BLaER1 treated with 17β-estradiol and CSF1 and Interleukin-3, amounts not matched to agents 10 nM and 100 nM (cell line): ENCODE results near the gene WWOX.

ENCODE experiments used
- H3K27ac ChIP-seq, 11 experiments: shearing (Covaris generic); formaldehyde crosslinking; 2 replicates each; pipeline ENCODE4 v1.8.1; 2022
- H3K27me3 ChIP-seq, 11 experiments: shearing (Covaris generic); formaldehyde crosslinking; 2 replicates each; pipeline ENCODE4 v1.8.1; 2022
- H3K36me3 ChIP-seq, 11 experiments: shearing (Covaris generic); formaldehyde crosslinking; 2 replicates each; pipeline ENCODE4 v1.8.1; 2022
- H3K4me1 ChIP-seq, 10 experiments: shearing (Covaris generic); formaldehyde crosslinking; 2 replicates each; pipeline ENCODE4 v1.8.1; 2022
- H3K4me2 ChIP-seq, 11 experiments: shearing (Covaris generic); formaldehyde crosslinking; 2 replicates each; pipeline ENCODE4 v1.8.1; 2022
- H3K4me3 ChIP-seq, 10 experiments: shearing (Covaris generic); formaldehyde crosslinking; 2 replicates each; pipeline ENCODE4 v1.8.1; 2022
- H3K9ac ChIP-seq, 11 experiments: shearing (Covaris generic); formaldehyde crosslinking; 2 replicates each; pipeline ENCODE4 v1.8.1; 2022
- H3K9me3 ChIP-seq, 11 experiments: shearing (Covaris generic); formaldehyde crosslinking; replicated peaks in 1 of 11; 2 replicates each; pipeline ENCODE4 v1.8.1; 2022
- H4K20me1 ChIP-seq, 11 experiments: shearing (Covaris generic); formaldehyde crosslinking; 2 replicates each; pipeline ENCODE4 v1.8.1; 2022
- Cebpa-rat ChIP-seq, 11 experiments: shearing (Covaris generic); IDR thresholded peaks; 2 replicates each; pipeline ENCODE4 v1.8.1; 2022

Gene WWOX

GRCh38 chr16:79053577-79053976 is 954.1 kb downstream of the WWOX start:
- no peak for TF ChIP-seq Cebpa-rat (IDR thresholded peaks at IDR 0.05)
- Histone ChIP-seq H3K9ac (no peak overlapping the region), H4K20me1 (no peaks in the 10 kb centered on the region), H3K4me3 (no peak overlapping the region), H3K9me3 (peaks cover 0 to 7% (median 0%) of the 10 kb centered on the region in 11 experiments; a peak in 2 of 22 replicates), H3K4me1 (0 out of 20 replicates have a peak, but pooled peaks cover 0 to 3% (median 0%) of the 10 kb centered on the region in 10 experiments), H3K4me2 (no peak overlapping the region), H3K27ac (no peak overlapping the region), H3K36me3 (no peaks in the 10 kb centered on the region), H3K27me3 (no peaks in the 10 kb centered on the region)

- no peak for TF ChIP-seq Cebpa-rat (IDR thresholded peaks at IDR 0.05)
- Histone ChIP-seq H3K27me3 (no peaks in the 10 kb centered on the region), H3K9me3 (peaks cover 0 to 7% (median 0%) of the 10 kb centered on the region in 11 experiments; a peak in 2 of 22 replicates), H3K4me2 (no peak overlapping the region), H3K4me1 (0 out of 20 replicates have a peak, but pooled peaks cover 0 to 3% (median 0%) of the 10 kb centered on the region in 10 experiments), H3K4me3 (no peak overlapping the region), H3K27ac (no peak overlapping the region), H3K36me3 (no peaks in the 10 kb centered on the region), H4K20me1 (no peaks in the 10 kb centered on the region), H3K9ac (no peak overlapping the region)
Measured at GRCh38 chr16:79054211-79054984, 954.9 kb downstream of the WWOX start.

GRCh38 chr16:79055251-79055970 is 956.0 kb downstream of the WWOX start:
- Histone ChIP-seq H3K9me3 (peaks cover 0 to 7% (median 0%) of the 10 kb centered on the region in 11 experiments; a peak in 2 of 22 replicates), H4K20me1 (no peaks in the 10 kb centered on the region), H3K27me3 (no peaks in the 10 kb centered on the region), H3K36me3 (no peaks in the 10 kb centered on the region), H3K4me2 (no peak overlapping the region), H3K27ac (no peak overlapping the region), H3K9ac (no peak overlapping the region), H3K4me1 (0 out of 20 replicates have a peak, but pooled peaks cover 0 to 3% (median 0%) of the 10 kb centered on the region in 10 experiments), H3K4me3 (no peak overlapping the region)
- no peak for TF ChIP-seq Cebpa-rat (IDR thresholded peaks at IDR 0.05)

GRCh38 chr16:79061181-79061580 is 961.7 kb downstream of the WWOX start:
- H4K20me1 ChIP-seq = no peaks in the 10 kb centered on the region
- no peak for TF ChIP-seq Cebpa-rat (IDR thresholded peaks at IDR 0.05)
- peak overlapping the region in 3 of 11 experiments; percentile 0 to 16 (median 6); a peak in 3 of 22 replicates for H3K4me2 ChIP-seq
- H3K4me1 ChIP-seq = peaks cover 0 to 9% (median 0%) of the 10 kb centered on the region in 10 experiments; a peak in 5 of 20 replicates
- H3K27ac ChIP-seq = no peak overlapping the region
- H3K36me3 ChIP-seq = no peaks in the 10 kb centered on the region
- H3K9ac ChIP-seq = no peak overlapping the region
- no peaks in the 10 kb centered on the region for H3K27me3 ChIP-seq
- H3K9me3 ChIP-seq = no peaks in the 10 kb centered on the region
- H3K4me3 ChIP-seq = no peak overlapping the region

GRCh38 chr16:79062336-79062735 is 962.9 kb downstream of the WWOX start:
- Histone ChIP-seq H3K9me3 (no peaks in the 10 kb centered on the region), H3K9ac (no peak overlapping the region), H4K20me1 (no peaks in the 10 kb centered on the region), H3K4me3 (no peak overlapping the region), H3K36me3 (no peaks in the 10 kb centered on the region), H3K4me1 (peaks cover 0 to 9% (median 0%) of the 10 kb centered on the region in 10 experiments; a peak in 5 of 20 replicates), H3K4me2 (no peak overlapping the region), H3K27ac (no peak overlapping the region), H3K27me3 (no peaks in the 10 kb centered on the region)
- no peak for TF ChIP-seq Cebpa-rat (IDR thresholded peaks at IDR 0.05)

GRCh38 chr16:79062821-79063220 is 963.4 kb downstream of the WWOX start:
- Histone ChIP-seq H3K9ac (no peak overlapping the region), H3K36me3 (no peaks in the 10 kb centered on the region), H3K27me3 (no peaks in the 10 kb centered on the region), H3K4me1 (peaks cover 0 to 9% (median 0%) of the 10 kb centered on the region in 10 experiments; a peak in 5 of 20 replicates), H4K20me1 (no peaks in the 10 kb centered on the region), H3K27ac (no peak overlapping the region), H3K4me2 (no peak overlapping the region), H3K9me3 (no peaks in the 10 kb centered on the region), H3K4me3 (no peak overlapping the region)
- TF ChIP-seq Cebpa-rat (IDR thresholded peaks at IDR 0.05) = no peak

GRCh38 chr16:79064256-79064972 is 965.0 kb downstream of the WWOX start:
- no peak overlapping the region for H3K4me2 ChIP-seq
- no peaks in the 10 kb centered on the region for H3K36me3 ChIP-seq
- H3K4me1 ChIP-seq = peaks cover 0 to 9% (median 0%) of the 10 kb centered on the region in 10 experiments; a peak in 5 of 20 replicates
- H3K9me3 ChIP-seq = no peaks in the 10 kb centered on the region
- no peak overlapping the region for H3K27ac ChIP-seq
- H3K4me3 ChIP-seq = no peak overlapping the region
- no peak overlapping the region for H3K9ac ChIP-seq
- TF ChIP-seq Cebpa-rat (IDR thresholded peaks at IDR 0.05) = no peak
- no peaks in the 10 kb centered on the region for H3K27me3 ChIP-seq
- no peaks in the 10 kb centered on the region for H4K20me1 ChIP-seq

GRCh38 chr16:79066561-79066960 is 967.1 kb downstream of the WWOX start:
- Histone ChIP-seq H3K4me2 (no peak overlapping the region), H3K27ac (no peak overlapping the region), H3K4me1 (peaks cover 0 to 7% (median 0%) of the 10 kb centered on the region in 10 experiments; a peak in 6 of 20 replicates), H3K36me3 (no peaks in the 10 kb centered on the region), H3K9me3 (no peaks in the 10 kb centered on the region), H4K20me1 (no peaks in the 10 kb centered on the region), H3K9ac (no peak overlapping the region), H3K4me3 (no peak overlapping the region), H3K27me3 (no peaks in the 10 kb centered on the region)
- TF ChIP-seq Cebpa-rat (IDR thresholded peaks at IDR 0.05) = no peak

GRCh38 chr16:79067600-79067999 is 968.1 kb downstream of the WWOX start:
- no peak for TF ChIP-seq Cebpa-rat (IDR thresholded peaks at IDR 0.05)
- Histone ChIP-seq H3K27ac (no peak overlapping the region), H3K27me3 (no peaks in the 10 kb centered on the region), H3K4me1 (peaks cover 0 to 9% (median 0%) of the 10 kb centered on the region in 10 experiments; a peak in 6 of 20 replicates), H3K9ac (no peak overlapping the region), H4K20me1 (no peaks in the 10 kb centered on the region), H3K4me2 (no peak overlapping the region), H3K9me3 (no peaks in the 10 kb centered on the region), H3K36me3 (no peaks in the 10 kb centered on the region), H3K4me3 (no peak overlapping the region)
